ENCODE data around the gene DIABLO. TPM values are rescaled to one million over a fixed set of nuclear protein-coding genes. Genes with fewer than 3 reads are reported as not detected.

The DIABLO gene
- total and polyA plus RNA-seq, 9 of the 15 experiments (the other 6 are each of a cell fraction or from before 2014, with no cell fraction given) = 37.3 to 101 (median 80.1) TPM

DNA sequence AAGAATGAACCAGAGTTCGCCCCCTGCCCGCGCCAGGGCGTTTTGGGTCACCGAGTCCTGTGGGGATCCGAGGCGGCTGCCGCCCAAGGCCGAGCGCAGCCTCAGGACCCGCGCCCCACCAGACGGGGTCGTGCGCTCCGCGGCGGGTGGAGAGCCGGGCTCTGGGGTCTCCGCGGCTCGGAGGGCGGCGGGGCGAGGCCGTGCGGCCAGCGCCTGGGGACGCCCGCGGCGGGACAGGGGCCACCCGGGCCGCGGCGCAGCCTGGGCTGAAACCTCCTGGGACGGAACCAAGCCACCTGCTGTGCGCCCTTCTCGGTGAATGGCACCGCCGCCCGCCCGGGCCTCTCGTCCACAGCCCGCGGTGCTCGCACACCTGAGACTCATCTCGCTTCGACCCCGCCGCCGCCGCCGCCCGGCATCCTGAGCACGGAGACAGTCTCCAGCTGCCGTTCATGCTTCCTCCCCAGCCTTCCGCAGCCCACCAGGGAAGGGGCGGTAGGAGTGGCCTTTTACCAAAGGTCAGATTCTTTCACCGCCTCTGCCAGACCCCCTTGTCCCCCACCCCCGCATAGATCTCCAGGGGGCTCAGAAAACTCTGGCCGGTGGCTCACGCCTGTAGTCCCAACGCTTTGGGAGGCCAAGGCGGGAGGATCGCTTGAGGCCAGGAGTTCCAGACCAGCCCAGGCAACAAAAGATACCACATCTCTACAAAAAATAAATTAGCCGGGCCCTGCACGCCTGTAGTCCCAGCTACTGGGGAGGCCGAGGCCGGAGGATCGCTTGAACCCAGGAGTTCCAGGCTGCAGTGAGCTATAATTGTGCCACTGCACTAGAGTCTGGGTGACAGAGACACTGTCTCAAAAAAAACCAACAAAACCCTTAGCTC, 21.4 kb downstream of the DIABLO start (continued):
- TF ChIP-seq PHF21A (IDR thresholded peaks at IDR 0.05; ENCODE audit: borderline replicate concordance, low read depth) = no peak
- TF ChIP-seq RB1 (IDR thresholded peaks at IDR 0.05; ENCODE audit: low read depth) = no peak
- no peak for TF ChIP-seq KDM1A (IDR thresholded peaks at IDR 0.05)
- no peak for TF ChIP-seq EWSR1 (IDR thresholded peaks at IDR 0.05; ENCODE audit: borderline replicate concordance, low read depth, partially characterized antibody)
- TF ChIP-seq, protein P1, sequence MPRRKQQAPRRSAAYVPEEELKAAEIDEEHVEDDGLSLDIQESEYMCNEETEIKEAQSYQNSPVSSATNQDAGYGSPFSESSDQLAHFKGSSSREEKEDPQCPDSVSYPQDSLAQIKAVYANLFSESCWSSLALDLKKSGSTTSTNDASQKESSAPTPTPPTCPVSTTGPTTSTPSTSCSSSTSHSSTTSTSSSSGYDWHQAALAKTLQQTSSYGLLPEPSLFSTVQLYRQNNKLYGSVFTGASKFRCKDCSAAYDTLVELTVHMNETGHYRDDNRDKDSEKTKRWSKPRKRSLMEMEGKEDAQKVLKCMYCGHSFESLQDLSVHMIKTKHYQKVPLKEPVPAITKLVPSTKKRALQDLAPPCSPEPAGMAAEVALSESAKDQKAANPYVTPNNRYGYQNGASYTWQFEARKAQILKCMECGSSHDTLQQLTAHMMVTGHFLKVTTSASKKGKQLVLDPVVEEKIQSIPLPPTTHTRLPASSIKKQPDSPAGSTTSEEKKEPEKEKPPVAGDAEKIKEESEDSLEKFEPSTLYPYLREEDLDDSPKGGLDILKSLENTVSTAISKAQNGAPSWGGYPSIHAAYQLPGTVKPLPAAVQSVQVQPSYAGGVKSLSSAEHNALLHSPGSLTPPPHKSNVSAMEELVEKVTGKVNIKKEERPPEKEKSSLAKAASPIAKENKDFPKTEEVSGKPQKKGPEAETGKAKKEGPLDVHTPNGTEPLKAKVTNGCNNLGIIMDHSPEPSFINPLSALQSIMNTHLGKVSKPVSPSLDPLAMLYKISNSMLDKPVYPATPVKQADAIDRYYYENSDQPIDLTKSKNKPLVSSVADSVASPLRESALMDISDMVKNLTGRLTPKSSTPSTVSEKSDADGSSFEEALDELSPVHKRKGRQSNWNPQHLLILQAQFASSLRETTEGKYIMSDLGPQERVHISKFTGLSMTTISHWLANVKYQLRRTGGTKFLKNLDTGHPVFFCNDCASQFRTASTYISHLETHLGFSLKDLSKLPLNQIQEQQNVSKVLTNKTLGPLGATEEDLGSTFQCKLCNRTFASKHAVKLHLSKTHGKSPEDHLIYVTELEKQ (CRISPR knock-in tag; IDR thresholded peaks at IDR 0.05) = no peak
- peak; percentile 10 for TF ChIP-seq PCBP1 (IDR thresholded peaks at IDR 0.05; ENCODE audit: low read depth, low read length, poor library complexity, severe bottlenecking)
- TF ChIP-seq POLR2B (IDR thresholded peaks at IDR 0.05; ENCODE audit: low read depth, partially characterized antibody) = no peak
- TF ChIP-seq HMGN3 (IDR thresholded peaks at IDR 0.05; ENCODE audit: borderline replicate concordance, extremely low read depth, insufficient read length, low read depth, low read length) = no peak
- TF ChIP-seq, protein P2, sequence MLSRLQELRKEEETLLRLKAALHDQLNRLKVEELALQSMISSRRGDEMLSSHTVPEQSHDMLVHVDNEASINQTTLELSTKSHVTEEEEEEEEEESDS (CRISPR knock-in tag; IDR thresholded peaks at IDR 0.05) = no peak
- TF ChIP-seq, protein P3, sequence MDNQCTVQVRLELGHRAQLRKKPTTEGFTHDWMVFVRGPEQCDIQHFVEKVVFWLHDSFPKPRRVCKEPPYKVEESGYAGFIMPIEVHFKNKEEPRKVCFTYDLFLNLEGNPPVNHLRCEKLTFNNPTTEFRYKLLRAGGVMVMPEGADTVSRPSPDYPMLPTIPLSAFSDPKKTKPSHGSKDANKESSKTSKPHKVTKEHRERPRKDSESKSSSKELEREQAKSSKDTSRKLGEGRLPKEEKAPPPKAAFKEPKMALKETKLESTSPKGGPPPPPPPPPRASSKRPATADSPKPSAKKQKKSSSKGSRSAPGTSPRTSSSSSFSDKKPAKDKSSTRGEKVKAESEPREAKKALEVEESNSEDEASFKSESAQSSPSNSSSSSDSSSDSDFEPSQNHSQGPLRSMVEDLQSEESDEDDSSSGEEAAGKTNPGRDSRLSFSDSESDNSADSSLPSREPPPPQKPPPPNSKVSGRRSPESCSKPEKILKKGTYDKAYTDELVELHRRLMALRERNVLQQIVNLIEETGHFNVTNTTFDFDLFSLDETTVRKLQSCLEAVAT (IDR thresholded peaks at IDR 0.05) = no peak
- TF ChIP-seq, protein P4, sequence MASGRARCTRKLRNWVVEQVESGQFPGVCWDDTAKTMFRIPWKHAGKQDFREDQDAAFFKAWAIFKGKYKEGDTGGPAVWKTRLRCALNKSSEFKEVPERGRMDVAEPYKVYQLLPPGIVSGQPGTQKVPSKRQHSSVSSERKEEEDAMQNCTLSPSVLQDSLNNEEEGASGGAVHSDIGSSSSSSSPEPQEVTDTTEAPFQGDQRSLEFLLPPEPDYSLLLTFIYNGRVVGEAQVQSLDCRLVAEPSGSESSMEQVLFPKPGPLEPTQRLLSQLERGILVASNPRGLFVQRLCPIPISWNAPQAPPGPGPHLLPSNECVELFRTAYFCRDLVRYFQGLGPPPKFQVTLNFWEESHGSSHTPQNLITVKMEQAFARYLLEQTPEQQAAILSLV (tag; IDR thresholded peaks at IDR 0.05) = no peak
- TF ChIP-seq ARNT (IDR thresholded peaks at IDR 0.05) = no peak
- TF ChIP-seq, protein P5, sequence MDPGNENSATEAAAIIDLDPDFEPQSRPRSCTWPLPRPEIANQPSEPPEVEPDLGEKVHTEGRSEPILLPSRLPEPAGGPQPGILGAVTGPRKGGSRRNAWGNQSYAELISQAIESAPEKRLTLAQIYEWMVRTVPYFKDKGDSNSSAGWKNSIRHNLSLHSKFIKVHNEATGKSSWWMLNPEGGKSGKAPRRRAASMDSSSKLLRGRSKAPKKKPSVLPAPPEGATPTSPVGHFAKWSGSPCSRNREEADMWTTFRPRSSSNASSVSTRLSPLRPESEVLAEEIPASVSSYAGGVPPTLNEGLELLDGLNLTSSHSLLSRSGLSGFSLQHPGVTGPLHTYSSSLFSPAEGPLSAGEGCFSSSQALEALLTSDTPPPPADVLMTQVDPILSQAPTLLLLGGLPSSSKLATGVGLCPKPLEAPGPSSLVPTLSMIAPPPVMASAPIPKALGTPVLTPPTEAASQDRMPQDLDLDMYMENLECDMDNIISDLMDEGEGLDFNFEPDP (CRISPR knock-in tag; IDR thresholded peaks at IDR 0.05) = no peak
- no peak for TF ChIP-seq ZC3H8 (IDR thresholded peaks at IDR 0.05)
- no peak for TF ChIP-seq KDM5B (IDR thresholded peaks at IDR 0.05; ENCODE audit: insufficient replicate concordance, low read depth, low read length)
- no peak for TF ChIP-seq BACH1 (tag; IDR thresholded peaks at IDR 0.05)
